ENCODE measurements around the gene SBK3.

DNA sequence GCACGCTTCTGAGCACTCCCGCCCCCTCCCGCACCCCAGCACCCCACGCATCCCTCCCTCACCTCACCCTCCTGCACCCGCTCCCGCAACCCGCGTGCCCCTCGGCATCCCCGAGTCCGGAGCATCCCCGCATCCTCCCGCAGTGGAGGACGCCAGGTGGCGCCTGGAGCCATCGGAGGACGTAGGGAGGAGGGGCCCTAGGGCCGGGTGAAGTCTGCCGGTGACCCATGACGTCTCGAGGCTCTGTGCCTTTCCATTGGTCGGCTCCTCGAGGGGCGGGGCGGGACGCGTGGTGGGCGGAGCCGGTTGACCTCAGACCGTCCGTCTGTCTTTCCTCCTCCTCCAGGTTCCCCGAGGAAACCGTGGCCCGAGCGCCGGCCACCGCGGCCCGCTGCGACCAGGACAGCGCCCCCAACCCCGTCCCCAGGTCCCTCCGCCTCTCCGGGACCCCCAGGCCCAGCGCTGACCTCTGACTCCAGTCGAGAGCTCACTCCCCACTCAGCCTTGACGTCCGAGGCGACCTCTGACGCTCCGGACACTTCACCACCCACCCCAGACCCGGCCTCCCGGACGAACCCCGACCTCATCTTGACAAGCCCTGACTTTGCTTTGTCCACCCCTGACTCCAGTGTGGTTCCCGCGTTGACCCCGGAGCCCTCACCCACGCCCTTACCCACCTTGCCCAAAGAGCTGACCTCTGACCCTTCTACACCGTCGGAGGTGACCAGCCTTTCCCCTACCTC is 28.3 kb downstream of the SBK3 start:
- TF ChIP-seq, protein P1, sequence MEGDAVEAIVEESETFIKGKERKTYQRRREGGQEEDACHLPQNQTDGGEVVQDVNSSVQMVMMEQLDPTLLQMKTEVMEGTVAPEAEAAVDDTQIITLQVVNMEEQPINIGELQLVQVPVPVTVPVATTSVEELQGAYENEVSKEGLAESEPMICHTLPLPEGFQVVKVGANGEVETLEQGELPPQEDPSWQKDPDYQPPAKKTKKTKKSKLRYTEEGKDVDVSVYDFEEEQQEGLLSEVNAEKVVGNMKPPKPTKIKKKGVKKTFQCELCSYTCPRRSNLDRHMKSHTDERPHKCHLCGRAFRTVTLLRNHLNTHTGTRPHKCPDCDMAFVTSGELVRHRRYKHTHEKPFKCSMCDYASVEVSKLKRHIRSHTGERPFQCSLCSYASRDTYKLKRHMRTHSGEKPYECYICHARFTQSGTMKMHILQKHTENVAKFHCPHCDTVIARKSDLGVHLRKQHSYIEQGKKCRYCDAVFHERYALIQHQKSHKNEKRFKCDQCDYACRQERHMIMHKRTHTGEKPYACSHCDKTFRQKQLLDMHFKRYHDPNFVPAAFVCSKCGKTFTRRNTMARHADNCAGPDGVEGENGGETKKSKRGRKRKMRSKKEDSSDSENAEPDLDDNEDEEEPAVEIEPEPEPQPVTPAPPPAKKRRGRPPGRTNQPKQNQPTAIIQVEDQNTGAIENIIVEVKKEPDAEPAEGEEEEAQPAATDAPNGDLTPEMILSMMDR (IDR thresholded peaks at IDR 0.05): peak; percentile 63 to 94 (median 80)
- TF ChIP-seq POLR2A (IDR thresholded peaks at IDR 0.05): peak; percentile 40
